ENCODE data around the gene RNGTT.

GRCh38 chr6:89002523-89002922 lies 39.1 kb upstream of the RNGTT start:
- TF ChIP-seq EZH2 (IDR thresholded peaks at IDR 0.05; ENCODE audit: insufficient read depth, poor library complexity, severe bottlenecking) (no peak), EZH2phosphoT487 (IDR thresholded peaks at IDR 0.05; ENCODE audit: insufficient read depth, low read depth) (no peak)
